HG03025 (cell line): ENCODE results near the gene C1QTNF8.
"Not testable (repeated sequence)": the region's sequence is repeated elsewhere in the genome, so short reads cannot be mapped to it uniquely, and the experiment has no call there.

Source experiments
- ATAC-seq: cut with Tn5 transposase; IDR thresholded peaks from one replicate; pipeline ENCODE4 v1.9.1; 2021; ENCODE audit warnings: mild to moderate bottlenecking, moderate library complexity; ENCODE audit not compliant: unreplicated experiment, low FRiP score

Gene C1QTNF8

DNA sequence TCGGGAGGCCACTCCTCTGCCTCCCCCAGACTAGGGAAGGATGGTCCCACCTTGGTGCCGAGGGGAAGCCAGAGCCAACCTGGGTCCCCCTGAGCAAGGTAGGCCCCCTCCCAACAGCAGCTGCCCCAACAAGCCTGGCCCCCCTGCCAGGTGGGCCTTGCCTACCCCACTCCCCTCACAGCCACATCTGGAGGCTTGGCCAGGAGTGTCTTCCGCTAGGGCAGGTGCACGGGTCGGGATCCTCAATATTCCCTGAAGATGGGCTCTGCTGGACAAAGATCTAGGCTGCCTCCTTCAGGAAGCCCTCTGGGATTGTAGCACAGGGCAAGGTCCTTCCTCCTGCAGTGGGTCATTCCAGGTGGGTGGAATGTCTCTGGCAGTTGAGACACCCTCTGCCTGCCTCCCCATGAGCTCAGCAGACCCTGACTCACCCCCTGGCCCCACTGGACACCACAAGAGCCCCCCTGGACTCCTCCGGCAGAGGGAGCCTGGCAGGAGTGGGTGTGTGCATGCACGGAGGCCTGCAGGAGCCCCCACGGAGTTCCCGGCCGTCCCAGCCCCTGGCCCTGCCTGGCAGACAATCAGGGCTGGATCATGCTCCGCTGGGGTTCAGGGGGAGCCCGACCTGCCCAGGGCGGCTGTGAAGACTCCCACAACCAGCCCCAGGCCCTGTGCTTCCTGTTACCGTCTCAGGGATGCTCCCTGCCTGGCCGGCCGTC is 435 bp downstream of the C1QTNF8 start:
- ATAC-seq = no peak

- ATAC-seq = no peak
These were observed 1.2 kb downstream of the C1QTNF8 start for GRCh38 chr16:1094601-1095449.

- no peak for ATAC-seq
These were observed 1.9 kb downstream of the C1QTNF8 start for GRCh38 chr16:1094124-1094479.

GRCh38 chr16:1093284-1094123 is 2.5 kb downstream of the C1QTNF8 start:
- ATAC-seq = no peak

GRCh38 chr16:1092685-1093283 is 3.3 kb downstream of the C1QTNF8 start:
- ATAC-seq = not testable (repeated sequence)

GRCh38 chr16:1091992-1092552 is 4.0 kb downstream of the C1QTNF8 start:
- no peak for ATAC-seq

DNA sequence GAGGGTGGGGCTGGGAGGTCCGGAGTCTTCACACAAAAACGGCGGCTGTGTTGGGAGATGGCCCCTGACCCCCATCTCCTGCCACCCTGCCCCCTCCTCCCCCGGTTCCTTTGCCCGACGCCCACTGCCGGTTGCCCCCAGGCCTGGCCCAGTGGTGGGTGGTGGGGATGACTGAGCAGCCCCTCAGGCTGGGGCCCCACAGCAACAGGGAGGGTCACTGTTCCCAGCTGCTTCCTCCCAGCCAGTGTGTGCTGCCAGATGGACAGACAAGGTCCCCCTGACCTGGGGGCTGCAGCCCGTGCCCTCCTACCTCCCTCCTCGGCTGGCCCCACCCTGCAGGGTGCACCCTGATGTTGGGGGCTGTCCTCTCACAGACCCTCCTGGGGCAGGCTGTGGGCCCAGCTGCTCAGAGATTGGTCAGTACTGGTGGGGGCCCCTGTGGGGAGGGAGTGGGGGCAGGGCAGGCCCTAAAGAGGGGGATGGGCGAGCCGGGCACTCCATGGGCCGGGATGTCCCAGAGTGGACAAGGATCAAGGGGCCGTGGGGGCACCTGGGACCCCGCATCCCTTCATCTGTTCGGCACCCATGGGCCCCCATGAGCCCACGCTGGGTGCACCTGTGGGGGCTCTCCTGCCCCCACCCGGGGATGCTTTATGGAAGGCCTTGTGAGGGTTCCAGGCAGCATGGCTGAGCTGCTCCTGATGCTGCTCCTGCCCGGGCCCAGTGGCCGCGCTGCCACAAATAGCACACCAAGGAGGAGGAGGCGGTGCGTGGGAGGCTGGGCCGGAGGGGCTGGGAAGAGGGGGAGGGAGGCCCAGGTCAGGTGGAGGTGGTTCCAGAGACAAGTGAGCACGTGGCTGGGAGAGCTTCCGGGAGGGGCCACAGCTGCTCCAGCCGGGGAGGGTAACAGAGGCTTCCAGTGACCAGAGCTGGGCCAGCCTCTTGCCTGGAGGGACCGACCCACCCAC is 5.1 kb downstream of the C1QTNF8 start:
- ATAC-seq = no peak

GRCh38 chr16:1089822-1090619 is 6.0 kb downstream of the C1QTNF8 start:
- ATAC-seq = no peak

- no peak for ATAC-seq
These were observed 6.6 kb downstream of the C1QTNF8 start for GRCh38 chr16:1089439-1089821.

DNA sequence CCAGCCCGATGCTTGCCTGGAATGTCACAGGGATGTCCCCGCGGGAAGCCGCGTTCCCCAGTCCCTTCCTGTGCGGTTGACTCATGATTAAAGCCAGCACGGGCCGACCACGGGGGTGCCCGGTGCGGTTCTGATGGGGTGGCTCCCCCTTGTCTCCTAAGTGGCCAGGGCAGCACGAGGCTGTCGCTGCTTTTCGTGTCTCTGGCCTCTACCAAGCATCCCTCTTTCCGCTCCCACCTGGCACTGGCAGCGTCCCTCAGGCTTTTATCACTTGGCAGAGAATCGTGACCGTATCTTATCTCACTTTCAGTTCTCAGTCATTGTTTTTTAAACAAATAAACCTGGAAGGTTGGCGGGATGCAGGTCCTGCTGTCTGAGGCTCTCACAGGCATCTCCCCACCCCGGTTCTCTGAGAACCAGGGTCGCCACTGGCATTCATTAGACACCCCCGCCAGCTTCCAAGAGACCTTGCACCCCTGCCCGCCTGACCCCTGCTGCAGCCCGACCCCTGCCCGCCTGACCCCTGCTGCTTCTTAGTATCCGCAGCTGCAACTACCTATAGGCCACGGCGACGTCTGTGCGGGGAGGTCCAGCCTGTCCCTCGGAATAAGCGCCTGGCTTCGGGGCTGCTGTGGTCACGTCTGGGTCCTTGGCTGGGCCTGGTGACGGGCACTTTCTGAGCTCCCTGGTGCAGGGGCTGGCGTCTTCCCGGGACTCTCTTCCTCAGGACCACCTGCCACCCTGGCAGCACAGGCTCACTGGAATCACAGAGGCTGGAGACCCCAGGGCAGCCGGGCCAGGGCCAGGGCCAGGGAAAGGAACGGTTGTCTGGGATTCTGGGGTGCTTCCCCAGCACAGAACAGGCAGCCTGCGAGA is 7.5 kb downstream of the C1QTNF8 start:
- no peak for ATAC-seq

DNA sequence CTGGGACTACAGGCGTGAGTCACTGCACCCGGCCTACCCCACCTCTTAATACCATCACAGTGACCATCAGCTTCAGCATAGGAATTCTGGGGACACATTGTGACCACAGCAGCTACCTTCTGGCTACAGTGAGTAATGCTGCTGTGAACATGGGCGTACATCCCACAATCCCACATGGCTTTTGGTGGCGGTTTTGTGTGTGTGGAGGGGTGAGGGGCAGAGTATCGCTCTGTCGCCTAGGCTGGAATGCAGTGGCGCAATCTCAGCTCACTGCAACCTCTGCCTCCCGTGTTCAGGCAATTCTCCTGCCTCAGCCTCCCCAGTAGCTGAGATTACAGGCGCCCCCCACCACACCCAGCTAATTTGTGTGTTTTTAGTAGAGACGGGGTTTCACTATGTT is 9.6 kb downstream of the C1QTNF8 start:
- not testable (repeated sequence) for ATAC-seq

DNA sequence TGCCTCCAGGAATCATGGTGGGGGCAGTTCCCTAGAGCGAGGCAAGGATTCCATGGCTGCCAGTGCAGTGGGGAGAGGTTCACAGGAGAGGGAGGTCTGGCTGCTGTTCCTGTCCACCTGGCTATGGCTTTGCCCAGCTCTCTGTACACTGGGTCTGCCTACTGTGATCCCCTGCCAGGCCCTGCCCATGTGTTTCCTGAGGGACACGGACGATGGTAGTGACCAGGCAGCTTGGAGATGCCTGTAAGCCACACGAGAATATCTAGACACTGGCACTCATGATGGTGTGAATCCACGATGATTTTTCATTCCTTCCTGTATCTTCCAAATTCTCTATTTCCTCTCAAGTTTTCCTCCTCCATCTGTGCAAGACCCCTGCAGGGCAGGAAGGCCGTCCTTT is 11.1 kb downstream of the C1QTNF8 start:
- no peak for ATAC-seq

- no peak for ATAC-seq
These were observed 12.9 kb downstream of the C1QTNF8 start for GRCh38 chr16:1082952-1083675.

DNA sequence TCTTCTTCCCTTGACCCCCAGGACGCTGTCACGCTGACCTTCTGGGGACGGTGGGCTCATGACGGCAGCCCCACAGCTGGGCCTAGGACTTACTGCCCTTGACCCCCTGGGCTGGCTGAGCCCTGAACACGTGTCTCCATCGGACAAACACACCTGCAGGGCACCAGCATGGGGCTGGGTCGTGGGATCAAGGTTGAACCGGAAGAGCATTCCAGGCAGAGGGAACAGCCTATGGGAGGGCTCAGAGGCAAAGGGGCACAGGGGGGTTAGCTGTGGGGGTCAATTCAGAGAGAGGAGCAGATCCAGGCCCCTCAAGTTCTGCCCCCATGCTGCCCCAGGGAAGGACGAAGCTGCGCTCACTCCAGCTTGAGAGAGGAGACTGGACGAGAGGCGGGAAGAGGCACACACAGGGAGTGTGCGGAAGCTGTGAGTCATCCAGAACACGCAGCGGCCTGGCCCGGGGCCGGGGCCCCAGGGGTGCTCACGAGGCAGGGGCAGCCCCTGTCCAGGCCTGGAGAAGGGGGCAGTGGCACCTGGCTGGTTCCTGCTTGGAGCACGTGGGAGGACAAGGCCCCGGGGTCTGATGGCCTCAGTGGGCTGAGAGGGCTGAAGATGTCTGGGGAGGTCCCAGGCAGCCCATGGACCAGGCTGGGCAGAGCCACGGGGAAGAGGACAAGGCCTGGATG is 13.6 kb downstream of the C1QTNF8 start:
- no peak for ATAC-seq

- no peak for ATAC-seq
These were observed 14.2 kb downstream of the C1QTNF8 start for GRCh38 chr16:1081734-1082265.
